Right forelimb (tissue), 1 donor: ENCODE results near the gene CHD6.

Source experiments
- DNase-seq: peaks from one replicate; pipeline ENCODE4 v3.0.0-alpha.2; 2018

CHD6 gene

GRCh38 chr20:41390889-41391288, 227.3 kb downstream of the CHD6 start:
- DNase-seq: peak; percentile 19

- peak; percentile 73 for DNase-seq
Observed at GRCh38 chr20:41387444-41387851, 230.7 kb downstream of the CHD6 start.

GRCh38 chr20:41386502-41387427, 231.4 kb downstream of the CHD6 start:
- peak; percentile 80 for DNase-seq

GRCh38 chr20:41382791-41383305, 235.3 kb downstream of the CHD6 start:
- DNase-seq: peak; percentile 37

GRCh38 chr20:41380551-41381193, 237.5 kb downstream of the CHD6 start:
- peak; percentile 45 for DNase-seq

GRCh38 chr20:41379551-41379950, 238.6 kb downstream of the CHD6 start:
- no peak for DNase-seq

GRCh38 chr20:41377275-41377674, 240.9 kb downstream of the CHD6 start:
- DNase-seq: peak; percentile 30

- DNase-seq: no peak
Observed at GRCh38 chr20:41376349-41376748, 241.8 kb downstream of the CHD6 start.

GRCh38 chr20:41375846-41376245, 242.3 kb downstream of the CHD6 start:
- DNase-seq: peak; percentile 34

- DNase-seq: peak; percentile 34
Observed at GRCh38 chr20:41373931-41374920, 244.0 kb downstream of the CHD6 start.

GRCh38 chr20:41373251-41373783, 244.9 kb downstream of the CHD6 start:
- DNase-seq: peak; percentile 39

GRCh38 chr20:41371371-41371770, 246.8 kb downstream of the CHD6 start:
- peak; percentile 43 for DNase-seq

- DNase-seq: peak; percentile 43
Observed at GRCh38 chr20:41370176-41370575, 248.0 kb downstream of the CHD6 start.

- peak; percentile 41 for DNase-seq
Observed at GRCh38 chr20:41369673-41370072, 248.5 kb downstream of the CHD6 start.

- peak; percentile 15 for DNase-seq
Observed at GRCh38 chr20:41367956-41368355, 250.2 kb downstream of the CHD6 start.

GRCh38 chr20:41367393-41367695, 250.8 kb downstream of the CHD6 start:
- DNase-seq: no peak

- DNase-seq: peak; percentile 76
Observed at GRCh38 chr20:41366546-41367392, 251.4 kb downstream of the CHD6 start, which contains the start of gene EMILIN3. TSS of gene EMILIN3 (minus strand) at chr20:41366818. CDS start at chr20:41366634, 184 bp downstream.

GRCh38 chr20:41365777-41366545, 252.2 kb downstream of the CHD6 start:
- DNase-seq: peak; percentile 79

GRCh38 chr20:41364967-41365765, 253.0 kb downstream of the CHD6 start:
- DNase-seq: no peak
